HK-2 (cell line): Measurements from ENCODE around the gene CLASRP.
"Not testable (repeated sequence)": the region's sequence is repeated elsewhere in the genome, so short reads cannot be mapped to it uniquely, and the experiment has no call there.

ENCODE experiments used
- DNase-seq: peaks from one replicate; pipeline ENCODE4 v3.0.0-alpha.2; 2018; ENCODE audit not compliant: unreplicated experiment

Gene CLASRP

DNA sequence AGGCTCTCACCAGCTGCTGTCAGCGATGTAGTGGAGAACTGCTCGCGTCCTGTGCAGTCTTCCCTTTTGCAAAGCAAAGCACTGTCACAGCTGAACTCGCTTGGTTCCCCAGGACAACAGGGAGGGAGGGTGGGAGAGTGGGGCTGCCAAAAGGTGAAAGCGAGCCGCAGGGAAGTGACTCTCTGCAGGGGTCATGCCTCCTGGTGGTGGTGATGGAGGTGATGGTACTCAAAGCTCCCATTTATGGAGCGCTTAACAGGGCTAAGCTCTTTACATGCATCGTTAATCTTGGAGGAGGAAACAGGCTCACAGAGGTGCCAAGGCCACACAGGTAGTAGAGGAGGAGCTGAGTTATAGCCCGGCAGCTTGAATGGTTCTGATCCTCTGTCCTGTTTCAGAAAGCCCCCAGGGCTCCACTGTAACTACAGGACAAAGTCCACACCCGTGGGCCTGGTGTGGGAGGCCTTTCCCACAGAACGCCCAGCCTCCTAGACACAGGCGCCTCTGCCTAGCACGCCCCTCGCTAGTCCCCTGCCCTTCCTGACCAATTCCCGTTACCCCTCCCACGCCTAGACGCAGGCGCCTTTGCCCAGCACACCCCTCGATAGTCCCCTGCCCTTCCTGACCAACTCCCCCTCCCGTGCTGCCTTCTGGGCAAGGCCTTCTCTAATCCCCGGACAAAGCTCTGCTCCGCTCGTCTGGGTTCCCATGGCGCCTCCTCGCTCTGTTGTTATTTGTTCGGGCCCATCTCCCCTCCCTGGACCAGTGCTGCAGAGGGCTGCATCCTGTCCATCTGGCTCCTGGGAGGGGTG is 64.9 kb downstream of the CLASRP start:
- DNase-seq: no peak

DNA sequence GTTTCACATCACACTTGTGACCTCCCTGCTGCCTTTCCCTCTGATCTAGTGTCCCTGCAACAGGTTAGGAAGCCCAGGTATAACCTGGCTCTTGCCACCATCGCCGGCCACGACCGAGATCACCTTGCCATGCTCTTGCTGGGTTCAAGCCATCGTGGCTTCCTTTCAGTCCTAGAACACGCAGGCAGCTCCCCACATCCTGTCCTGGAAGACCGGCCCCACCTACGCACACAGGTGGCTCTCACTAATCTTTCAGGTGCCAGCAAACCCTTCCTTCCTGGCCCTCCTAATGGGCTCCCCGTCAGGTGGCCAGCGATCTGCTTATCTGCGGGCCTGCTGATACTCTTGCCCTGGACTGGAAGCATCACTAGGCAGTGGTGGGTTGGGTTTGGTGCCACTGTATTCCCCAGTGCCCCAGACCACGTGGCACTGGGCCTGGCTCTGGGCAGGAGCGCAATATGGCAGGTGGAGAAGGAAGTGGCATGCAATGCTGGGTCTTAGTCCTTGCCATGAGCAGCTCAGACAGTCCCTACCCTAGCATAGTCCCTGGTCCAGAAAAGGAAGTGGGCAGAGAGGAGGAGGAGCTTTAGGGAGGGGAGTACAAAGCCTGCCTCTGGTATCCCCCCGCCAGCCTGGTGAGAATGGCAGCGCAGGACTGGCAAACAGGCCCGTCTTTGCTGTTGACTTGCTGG is 66.0 kb downstream of the CLASRP start:
- no peak for DNase-seq

GRCh38 chr19:45106363-45106762 is 67.5 kb downstream of the CLASRP start:
- DNase-seq: not testable (repeated sequence)

- DNase-seq: no peak
These were observed 68.8 kb downstream of the CLASRP start for GRCh38 chr19:45107621-45108150.

DNA sequence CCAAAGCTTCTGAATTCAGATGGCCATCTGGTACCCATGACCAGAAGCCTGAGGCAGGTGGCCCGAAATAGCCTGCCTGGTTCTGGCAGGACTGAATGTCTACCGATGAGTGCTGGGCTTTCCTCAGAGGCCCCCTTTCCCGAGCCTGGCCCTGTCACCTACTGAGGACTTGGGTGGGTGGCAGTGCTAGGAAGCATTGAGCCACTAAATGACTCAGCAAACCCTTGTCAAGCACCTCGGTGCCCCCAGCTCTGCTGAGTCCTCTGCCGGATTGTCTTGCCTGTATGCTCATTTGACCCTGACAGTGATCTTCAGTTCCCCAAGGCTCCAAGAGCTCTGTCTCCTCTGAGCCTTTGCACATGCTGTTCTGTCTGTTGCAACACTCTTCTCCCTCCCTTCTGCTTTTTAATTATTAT is 72.0 kb downstream of the CLASRP start:
- DNase-seq: no peak

DNA sequence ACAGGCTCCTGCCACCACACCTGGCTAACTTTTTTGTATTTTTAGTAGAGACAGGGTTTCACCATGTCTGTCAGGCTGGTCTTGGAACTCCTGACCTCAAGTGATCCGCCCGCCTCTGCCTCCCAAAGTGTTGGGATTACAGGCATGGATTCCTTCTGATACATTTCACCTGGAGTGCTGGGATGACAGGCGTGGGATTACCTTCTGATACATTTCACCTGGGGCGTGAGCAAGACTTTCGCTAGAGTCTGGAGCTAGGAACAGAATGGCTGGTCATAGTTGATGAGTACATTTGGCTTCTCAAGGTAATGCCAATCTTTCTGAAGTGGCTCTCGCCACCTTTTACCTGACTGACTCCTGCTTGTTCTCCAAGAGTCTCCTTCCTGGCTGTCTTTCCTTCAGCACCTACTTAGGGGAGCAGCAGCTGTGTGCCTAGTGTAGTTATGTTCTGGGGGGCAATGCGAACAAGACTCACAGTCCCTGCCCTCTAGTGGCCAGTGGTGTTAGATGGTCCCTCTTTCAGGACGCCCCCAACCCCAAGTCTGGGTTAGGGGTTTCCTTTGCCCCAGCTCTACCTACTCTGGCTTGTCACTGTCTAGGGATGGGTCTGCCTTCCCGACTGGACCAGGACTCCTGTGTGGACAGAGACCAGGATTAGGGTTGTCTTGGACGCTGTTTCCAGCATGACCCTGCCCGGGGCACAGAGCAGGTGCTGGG is 73.4 kb downstream of the CLASRP start:
- no peak for DNase-seq

DNA sequence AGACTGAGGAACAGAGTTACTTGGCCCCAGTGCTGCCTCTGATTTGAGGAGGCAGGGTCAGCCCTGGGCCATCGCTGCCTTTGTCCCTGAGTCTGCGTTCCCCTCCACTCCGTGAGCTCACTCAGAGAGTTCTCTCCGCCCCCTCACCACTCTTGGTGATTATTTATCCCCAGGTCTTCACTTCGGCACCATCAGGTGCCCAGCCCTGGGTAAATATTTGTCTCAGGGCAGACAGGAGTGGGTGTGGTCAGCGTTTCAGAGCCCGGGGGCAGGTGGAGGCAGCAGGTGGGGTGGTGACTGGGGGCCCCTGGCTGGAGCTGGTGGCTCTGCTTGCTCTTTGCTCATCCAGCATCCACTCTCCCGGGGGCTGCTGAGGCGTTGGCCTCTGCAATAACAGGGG is 74.8 kb downstream of the CLASRP start:
- no peak for DNase-seq

DNA sequence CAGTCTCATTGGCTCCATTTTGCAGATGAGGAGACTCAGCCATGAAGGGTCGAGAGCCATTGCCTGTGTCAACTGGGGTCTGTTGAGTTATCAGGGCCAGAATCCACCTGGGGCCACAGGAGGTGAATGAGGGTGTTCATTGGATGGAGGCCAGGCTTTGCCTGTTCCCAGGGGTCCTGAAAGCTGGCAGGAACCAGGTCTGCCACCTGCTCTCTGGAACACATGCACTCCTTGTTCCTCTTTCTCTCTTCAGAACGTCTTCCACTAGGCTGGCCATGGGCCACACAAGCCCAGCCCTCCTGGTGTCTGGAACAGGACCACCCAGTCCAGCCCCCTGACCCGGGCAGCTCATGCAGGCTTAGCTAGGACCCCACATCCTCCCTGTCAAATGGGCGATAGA is 75.3 kb downstream of the CLASRP start:
- no peak for DNase-seq

- DNase-seq: no peak
These were observed 77.2 kb downstream of the CLASRP start for GRCh38 chr19:45115809-45116615.

- DNase-seq: no peak
These were observed 78.3 kb downstream of the CLASRP start for GRCh38 chr19:45117167-45117594.

DNA sequence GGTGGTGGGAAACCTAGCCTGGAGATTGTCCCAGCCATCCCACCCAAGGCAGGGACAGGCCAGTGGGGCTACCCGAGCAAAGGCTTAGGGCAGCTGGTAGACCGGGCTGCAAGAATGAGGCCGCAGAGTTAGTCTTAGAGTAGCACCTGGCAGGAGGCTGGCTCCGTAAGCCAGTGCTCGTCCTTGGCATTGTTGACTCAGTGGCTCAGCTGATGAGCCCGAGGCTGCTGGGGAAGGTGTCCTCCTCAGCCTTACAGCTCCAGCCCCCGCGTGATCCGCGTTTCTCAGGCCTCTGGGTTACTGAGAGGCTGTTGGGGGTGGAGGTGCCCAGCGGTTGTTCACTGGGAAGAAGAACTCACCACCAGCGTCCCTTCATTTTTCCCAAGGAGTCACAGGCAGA is 78.8 kb downstream of the CLASRP start:
- no peak for DNase-seq

DNA sequence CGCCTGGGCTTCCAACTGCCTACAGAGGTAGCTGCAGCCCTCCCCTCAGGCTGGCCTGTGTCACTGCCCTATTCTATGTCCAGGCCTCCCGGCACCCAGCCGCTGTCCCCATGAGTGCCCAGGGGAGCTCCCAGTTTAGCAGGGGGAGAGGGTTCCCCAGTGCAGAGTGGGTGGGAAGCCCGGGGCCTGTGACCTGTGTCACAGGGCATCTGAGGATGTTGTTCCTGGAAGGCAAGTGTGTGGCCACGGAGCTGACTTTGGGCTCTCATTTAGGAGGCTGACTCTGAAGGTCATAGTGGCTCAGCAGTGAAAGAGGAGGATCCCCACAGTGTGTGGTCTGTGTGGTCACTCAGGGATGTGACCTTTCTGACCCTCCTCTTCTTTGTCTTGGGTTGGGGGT is 79.3 kb downstream of the CLASRP start:
- no peak for DNase-seq

DNA sequence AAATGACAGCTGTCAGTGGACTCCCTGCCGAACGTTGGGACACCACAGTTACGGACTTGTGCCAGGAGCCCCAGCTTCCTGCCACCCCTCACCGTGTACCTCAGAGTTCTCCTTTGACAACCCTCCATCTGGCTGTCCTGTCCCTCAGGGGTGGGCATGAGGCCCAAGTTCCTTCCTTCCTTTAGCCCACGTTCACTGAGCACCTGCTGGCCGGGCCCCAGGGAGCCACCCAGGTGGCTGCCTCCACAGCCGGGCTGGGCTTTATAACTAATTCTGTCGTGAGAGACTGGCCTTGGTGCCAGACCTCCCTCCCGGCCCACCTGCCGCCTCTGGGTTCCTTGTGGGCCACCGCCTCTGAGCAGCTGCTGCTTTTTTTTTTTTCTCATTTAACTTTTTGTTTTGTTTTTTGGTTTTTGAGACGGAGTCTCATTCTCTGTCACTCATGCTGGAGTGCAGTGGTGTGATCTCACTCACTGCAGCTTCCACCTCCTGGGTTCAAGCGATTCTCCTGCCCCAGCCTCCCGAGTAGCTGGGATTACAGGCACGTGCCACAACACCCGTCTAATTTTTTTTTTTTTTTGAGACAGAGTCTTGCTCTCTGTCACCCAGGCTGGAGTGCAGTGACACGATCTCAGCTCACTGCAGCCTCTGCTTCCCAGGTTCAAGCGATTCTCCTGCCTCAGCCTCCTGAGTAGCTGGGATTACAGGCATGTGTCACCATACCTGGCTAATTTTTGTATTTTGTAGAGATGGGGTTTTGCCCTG is 79.9 kb downstream of the CLASRP start:
- DNase-seq: not testable (repeated sequence)

DNA sequence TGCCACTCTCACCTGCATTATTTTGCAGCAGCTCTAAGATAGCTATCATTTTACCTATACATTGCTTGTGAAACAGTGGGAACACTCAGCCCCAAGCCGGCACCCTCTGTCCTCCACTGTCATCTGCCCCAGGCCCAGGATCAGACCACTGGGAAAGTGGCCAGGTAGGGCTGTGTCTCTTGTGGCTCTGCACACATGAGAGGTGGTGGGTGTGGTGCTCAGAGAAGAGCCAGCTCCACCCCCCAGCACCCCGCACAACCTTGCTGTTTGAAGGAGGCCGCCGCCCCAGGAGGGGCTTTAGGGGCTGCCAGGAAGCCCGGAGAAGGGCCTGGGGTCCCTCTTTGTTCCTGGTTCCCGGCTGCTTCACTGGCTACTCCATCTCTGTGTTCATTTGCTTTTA is 80.7 kb downstream of the CLASRP start:
- DNase-seq: no peak
